ENCODE results near the gene ALOX5.
"Not testable (repeated sequence)": the region's sequence is repeated elsewhere in the genome, so short reads cannot be mapped to it uniquely, and the experiment has no call there.

The ALOX5 gene

DNA sequence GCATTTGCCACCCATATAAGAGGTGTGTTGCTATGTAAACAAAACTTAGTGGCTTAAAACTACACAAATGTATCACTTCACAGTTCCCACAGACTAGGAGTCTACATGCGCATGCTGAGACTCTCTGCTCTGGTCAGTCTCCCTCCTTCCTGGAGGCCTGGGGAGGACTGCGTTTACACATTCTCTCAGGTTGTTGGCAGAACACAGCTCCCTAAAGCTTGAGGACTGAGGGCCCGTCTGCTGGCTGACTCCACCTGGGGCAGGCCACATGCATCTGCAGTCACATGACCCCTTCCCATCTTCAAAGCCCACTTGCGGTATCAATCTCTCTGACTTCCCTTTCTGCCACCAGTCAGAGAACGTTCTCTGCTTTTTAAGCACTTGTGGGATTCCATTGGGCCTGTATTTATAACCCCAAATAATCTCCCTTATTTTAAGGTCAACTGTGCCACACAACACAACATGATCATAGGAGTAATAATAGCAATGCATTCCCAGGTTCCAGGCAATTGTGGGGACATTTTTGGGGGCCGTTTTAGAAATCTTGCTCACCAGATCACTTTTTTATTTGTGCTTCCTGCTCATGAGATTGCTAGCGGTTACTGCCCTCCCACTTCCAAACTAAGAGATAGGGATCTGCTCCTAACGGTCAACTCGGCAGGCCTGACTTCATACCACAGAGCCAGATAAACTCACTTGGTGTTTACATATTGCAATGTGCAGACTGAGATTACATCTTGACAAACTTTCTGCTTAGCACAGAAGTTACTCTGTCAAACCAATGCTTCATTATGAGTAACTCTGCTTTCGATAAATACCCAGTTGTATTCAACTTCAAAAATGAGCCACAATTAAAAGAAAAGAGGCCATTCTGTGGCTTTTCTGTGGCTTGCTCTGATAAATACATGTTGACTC is 96.3 kb downstream of the ALOX5 start:
- TF ChIP-seq, protein P1, sequence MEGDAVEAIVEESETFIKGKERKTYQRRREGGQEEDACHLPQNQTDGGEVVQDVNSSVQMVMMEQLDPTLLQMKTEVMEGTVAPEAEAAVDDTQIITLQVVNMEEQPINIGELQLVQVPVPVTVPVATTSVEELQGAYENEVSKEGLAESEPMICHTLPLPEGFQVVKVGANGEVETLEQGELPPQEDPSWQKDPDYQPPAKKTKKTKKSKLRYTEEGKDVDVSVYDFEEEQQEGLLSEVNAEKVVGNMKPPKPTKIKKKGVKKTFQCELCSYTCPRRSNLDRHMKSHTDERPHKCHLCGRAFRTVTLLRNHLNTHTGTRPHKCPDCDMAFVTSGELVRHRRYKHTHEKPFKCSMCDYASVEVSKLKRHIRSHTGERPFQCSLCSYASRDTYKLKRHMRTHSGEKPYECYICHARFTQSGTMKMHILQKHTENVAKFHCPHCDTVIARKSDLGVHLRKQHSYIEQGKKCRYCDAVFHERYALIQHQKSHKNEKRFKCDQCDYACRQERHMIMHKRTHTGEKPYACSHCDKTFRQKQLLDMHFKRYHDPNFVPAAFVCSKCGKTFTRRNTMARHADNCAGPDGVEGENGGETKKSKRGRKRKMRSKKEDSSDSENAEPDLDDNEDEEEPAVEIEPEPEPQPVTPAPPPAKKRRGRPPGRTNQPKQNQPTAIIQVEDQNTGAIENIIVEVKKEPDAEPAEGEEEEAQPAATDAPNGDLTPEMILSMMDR (IDR thresholded peaks at IDR 0.05; ENCODE audit: extremely low read depth, missing control alignments) = no peak
- DNase-seq (ENCODE audit: low spot score) = peak; percentile 45

- no peak for DNase-seq (ENCODE audit: low spot score)
- TF ChIP-seq, protein P1 (IDR thresholded peaks at IDR 0.05; ENCODE audit: extremely low read depth, missing control alignments) = no peak
These were observed 97.0 kb downstream of the ALOX5 start for GRCh38 chr10:45471059-45471458.

- no peak for DNase-seq (ENCODE audit: low spot score)
- TF ChIP-seq, protein P1 (IDR thresholded peaks at IDR 0.05; ENCODE audit: extremely low read depth, missing control alignments) = no peak
These were observed 97.7 kb downstream of the ALOX5 start for GRCh38 chr10:45471531-45472310.

DNA sequence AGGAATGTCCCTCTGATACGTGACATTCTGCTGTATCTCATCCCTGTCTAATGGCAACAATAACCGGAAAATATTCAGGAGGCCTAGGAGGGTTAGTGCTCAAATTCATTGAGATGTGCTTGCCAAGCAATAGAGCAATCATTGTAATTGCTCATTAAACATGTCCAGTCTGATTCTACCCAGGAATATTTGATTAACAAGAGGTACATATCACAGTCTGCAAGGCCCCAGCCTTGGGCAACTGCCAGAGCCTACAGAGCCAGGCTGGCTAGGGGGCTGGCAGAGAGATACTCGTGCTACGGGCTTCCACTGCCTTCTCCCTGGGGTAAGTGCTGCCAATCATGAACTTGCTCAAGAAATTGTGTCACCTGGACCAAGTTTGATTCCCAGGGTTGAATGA is 99.1 kb downstream of the ALOX5 start:
- no peak for DNase-seq (ENCODE audit: low spot score)
- TF ChIP-seq, protein P1 (IDR thresholded peaks at IDR 0.05; ENCODE audit: extremely low read depth, missing control alignments) = no peak

DNA sequence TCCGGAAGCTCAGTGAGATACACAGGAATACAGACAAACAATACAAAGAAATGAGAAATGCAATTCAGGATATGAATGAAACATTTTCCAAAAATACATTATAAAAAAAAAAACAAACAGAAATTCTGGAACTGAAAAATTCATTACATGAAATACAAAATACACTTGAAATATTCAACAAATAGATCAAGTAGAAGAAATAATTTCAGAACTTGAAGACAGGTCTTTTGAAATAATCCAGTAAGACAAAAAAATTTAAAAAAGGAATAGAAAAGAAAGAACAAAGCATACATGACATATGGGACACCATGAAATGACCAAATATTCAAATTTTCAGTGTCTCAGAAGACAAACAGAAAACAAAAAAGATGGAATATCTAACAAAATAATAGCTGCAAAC is 102.5 kb downstream of the ALOX5 start:
- TF ChIP-seq, protein P1 (IDR thresholded peaks at IDR 0.05; ENCODE audit: extremely low read depth, missing control alignments) = no peak
- DNase-seq (ENCODE audit: low spot score) = no peak

DNA sequence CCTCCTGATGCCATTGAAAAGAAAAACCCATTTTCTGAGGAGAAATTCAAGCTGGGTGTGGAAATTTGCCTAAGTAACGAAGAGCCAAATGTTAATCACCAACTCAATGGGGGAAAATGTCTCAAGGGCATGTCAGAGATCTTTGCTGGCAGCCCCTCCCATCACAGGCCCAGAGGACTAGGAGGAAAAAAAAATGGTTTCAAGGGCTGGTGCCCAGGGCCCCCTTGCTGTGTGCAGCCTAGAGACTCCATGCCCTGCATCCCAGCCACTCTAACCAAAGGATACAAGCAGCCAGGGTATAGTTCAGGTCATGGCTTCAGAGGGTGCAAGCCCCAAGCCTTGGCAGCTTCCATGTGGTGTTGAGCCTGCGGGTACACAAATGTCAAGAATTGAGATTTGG is 106.3 kb downstream of the ALOX5 start:
- TF ChIP-seq, protein P1 (IDR thresholded peaks at IDR 0.05; ENCODE audit: extremely low read depth, missing control alignments) = no peak
- no peak for DNase-seq (ENCODE audit: low spot score)

DNA sequence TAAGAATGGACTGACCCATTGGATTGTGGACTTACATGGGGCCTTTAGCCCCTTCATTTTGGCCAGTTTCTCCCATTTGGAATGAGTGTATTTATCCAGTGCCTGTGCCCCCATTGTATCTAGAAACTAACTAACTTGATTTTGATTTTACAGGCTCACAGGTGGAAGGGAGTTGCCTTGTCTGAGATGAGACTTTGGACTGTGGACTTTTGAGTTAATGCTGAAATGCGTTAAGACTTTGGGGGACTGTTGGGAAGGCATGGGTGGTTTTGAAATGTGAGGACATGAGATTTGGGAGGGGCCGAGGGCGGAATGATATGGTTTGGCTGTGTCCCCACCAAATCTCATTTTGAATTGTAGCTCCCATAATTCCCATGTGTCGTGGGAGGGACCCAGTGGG is 107.1 kb downstream of the ALOX5 start:
- DNase-seq (ENCODE audit: low spot score) = not testable (repeated sequence)

All from GM20000 (cell line).